ENCODE data around the gene SYNPR.

SYNPR gene

GRCh38 chr3:63295356-63295755, 17.2 kb downstream of the SYNPR start:
- H3K27me3 ChIP-seq (ENCODE audit: insufficient read depth, low read depth, severe bottlenecking) = no peaks in the 10 kb centered on the region
- no peak for DNase-seq
- no peak overlapping the region for H3K4me3 ChIP-seq (ENCODE audit: low read depth, low read length)
- H3K36me3 ChIP-seq = no peaks in the 10 kb centered on the region
- no peak overlapping the region for H3K27ac ChIP-seq
- TF ChIP-seq CTCF (IDR thresholded peaks at IDR 0.05; ENCODE audit: low read depth, low read length) = no peak
- no peaks in the 10 kb centered on the region for H3K9me3 ChIP-seq (ENCODE audit: severe bottlenecking)

GRCh38 chr3:63295806-63296205, 17.7 kb downstream of the SYNPR start:
- H3K4me3 ChIP-seq (ENCODE audit: low read depth, low read length) = no peak overlapping the region
- TF ChIP-seq CTCF (IDR thresholded peaks at IDR 0.05; ENCODE audit: low read depth, low read length) = no peak
- H3K36me3 ChIP-seq = no peaks in the 10 kb centered on the region
- no peaks in the 10 kb centered on the region for H3K9me3 ChIP-seq (ENCODE audit: severe bottlenecking)
- DNase-seq = no peak
- H3K27ac ChIP-seq = no peak overlapping the region
- H3K27me3 ChIP-seq (ENCODE audit: insufficient read depth, low read depth, severe bottlenecking) = no peaks in the 10 kb centered on the region

GRCh38 chr3:63296249-63296648, 18.1 kb downstream of the SYNPR start:
- no peak overlapping the region for H3K4me3 ChIP-seq (ENCODE audit: low read depth, low read length)
- H3K36me3 ChIP-seq = no peaks in the 10 kb centered on the region
- no peak for DNase-seq
- no peak for TF ChIP-seq CTCF (IDR thresholded peaks at IDR 0.05; ENCODE audit: low read depth, low read length)
- H3K9me3 ChIP-seq (ENCODE audit: severe bottlenecking) = no peaks in the 10 kb centered on the region
- H3K27ac ChIP-seq = no peak overlapping the region
- no peaks in the 10 kb centered on the region for H3K27me3 ChIP-seq (ENCODE audit: insufficient read depth, low read depth, severe bottlenecking)

- no peaks in the 10 kb centered on the region for H3K27me3 ChIP-seq (ENCODE audit: insufficient read depth, low read depth, severe bottlenecking)
- H3K4me3 ChIP-seq (ENCODE audit: low read depth, low read length) = no peak overlapping the region
- no peak overlapping the region for H3K27ac ChIP-seq
- TF ChIP-seq CTCF (IDR thresholded peaks at IDR 0.05; ENCODE audit: low read depth, low read length) = no peak
- H3K36me3 ChIP-seq = no peaks in the 10 kb centered on the region
- H3K9me3 ChIP-seq (ENCODE audit: severe bottlenecking) = no peaks in the 10 kb centered on the region
- no peak for DNase-seq
These were observed 25.1 kb downstream of the SYNPR start for GRCh38 chr3:63303238-63303637.

- H3K27me3 ChIP-seq (ENCODE audit: insufficient read depth, low read depth, severe bottlenecking) = no peaks in the 10 kb centered on the region
- TF ChIP-seq CTCF (IDR thresholded peaks at IDR 0.05; ENCODE audit: low read depth, low read length) = no peak
- DNase-seq = no peak
- H3K36me3 ChIP-seq = no peaks in the 10 kb centered on the region
- no peak overlapping the region for H3K4me3 ChIP-seq (ENCODE audit: low read depth, low read length)
- no peak overlapping the region for H3K27ac ChIP-seq
- no peaks in the 10 kb centered on the region for H3K9me3 ChIP-seq (ENCODE audit: severe bottlenecking)
These were observed 26.3 kb downstream of the SYNPR start for GRCh38 chr3:63304421-63304820.

- Histone ChIP-seq H3K9me3 (ENCODE audit: severe bottlenecking) (no peaks in the 10 kb centered on the region), H3K4me3 (ENCODE audit: low read depth, low read length) (no peak overlapping the region), H3K27me3 (ENCODE audit: insufficient read depth, low read depth, severe bottlenecking) (no peaks in the 10 kb centered on the region), H3K36me3 (no peaks in the 10 kb centered on the region), H3K27ac (no peak overlapping the region)
- DNase-seq = no peak
- TF ChIP-seq CTCF (IDR thresholded peaks at IDR 0.05; ENCODE audit: low read depth, low read length) = no peak
These were observed 30.0 kb downstream of the SYNPR start for GRCh38 chr3:63308072-63308471.

Measured in WERI-Rb-1 (cell line).